Nucleus accumbens (tissue), 56 donors: ENCODE measurements around the gene PTPRE.

Source experiments
- DNase-seq, 56 donors: peaks; one replicate each; lab custom pipeline; 2025; lab: John Stamatoyannopoulos, UW

Gene PTPRE

GRCh38 chr10:127947211-127947610 is 40.3 kb downstream of the PTPRE start:
- DNase-seq: no peak

- DNase-seq: no peak
Observed at GRCh38 chr10:127948791-127949190, 41.9 kb downstream of the PTPRE start.

- no peak for DNase-seq
Observed at GRCh38 chr10:127949831-127950230, 42.9 kb downstream of the PTPRE start.

GRCh38 chr10:127951861-127952574 is 45.1 kb downstream of the PTPRE start:
- no peak for DNase-seq

- no peak for DNase-seq
Observed at GRCh38 chr10:127952575-127952869, 45.6 kb downstream of the PTPRE start.

GRCh38 chr10:127952918-127953317 is 46.0 kb downstream of the PTPRE start:
- no peak for DNase-seq

- DNase-seq: no peak
Observed at GRCh38 chr10:127953876-127954275, 47.0 kb downstream of the PTPRE start.

- DNase-seq: no peak
Observed at GRCh38 chr10:127959428-127959827, 52.5 kb downstream of the PTPRE start.

GRCh38 chr10:127961071-127961470 is 54.2 kb downstream of the PTPRE start:
- DNase-seq: peak in 2 of 56 donors; percentile 22 to 23

GRCh38 chr10:127962205-127962604 is 55.3 kb downstream of the PTPRE start:
- no peak for DNase-seq

GRCh38 chr10:127963136-127963535 is 56.2 kb downstream of the PTPRE start:
- DNase-seq: no peak

GRCh38 chr10:127964621-127965020 is 57.7 kb downstream of the PTPRE start:
- peak in 5 of 56 donors; percentile 10 to 23 (median 16) for DNase-seq

GRCh38 chr10:127966875-127967274 is 60.0 kb downstream of the PTPRE start:
- DNase-seq: no peak

- DNase-seq: no peak
Observed at GRCh38 chr10:127968027-127968441, 61.1 kb downstream of the PTPRE start.

- no peak for DNase-seq
Observed at GRCh38 chr10:127968659-127969058, 61.8 kb downstream of the PTPRE start.

- DNase-seq: no peak
Observed at GRCh38 chr10:127971101-127971946, 64.4 kb downstream of the PTPRE start.

- no peak for DNase-seq
Observed at GRCh38 chr10:127971963-127972615, 65.2 kb downstream of the PTPRE start.

GRCh38 chr10:127972751-127973357 is 66.0 kb downstream of the PTPRE start:
- DNase-seq: no peak

- peak in 10 of 56 donors; percentile 12 to 54 (median 31) for DNase-seq
Observed at GRCh38 chr10:127973791-127974311, 66.9 kb downstream of the PTPRE start.

GRCh38 chr10:127974911-127975310 is 68.0 kb downstream of the PTPRE start:
- no peak for DNase-seq

- no peak for DNase-seq
Observed at GRCh38 chr10:127976286-127976685, 69.4 kb downstream of the PTPRE start.
